Breast epithelium (tissue), 4 donors: ENCODE results near the gene HTRA3. TPM values are rescaled to one million over a fixed set of nuclear protein-coding genes. Genes with fewer than 3 reads are reported as not detected.

Experiments
- DNase-seq, 2 donors: peaks; one replicate each; pipeline ENCODE4 v3.0.0-alpha.2; 2019; ENCODE audit warnings: low spot score in 2 of 2
- H3K27ac ChIP-seq, 2 donors: fragments of 200-600 bp; sonication (generic) in 1 of 2; one replicate each; pipeline ENCODE4 v1.5.1; 2016 to 2019; ENCODE audit warnings: mild to moderate bottlenecking in 1 of 2
- H3K27me3 ChIP-seq, 2 donors: fragments of 200-600 bp; sonication (generic) in 1 of 2; one replicate each; pipeline versions ENCODE4 v1.5.1 to v1.6.0; 2017 to 2019; ENCODE audit warnings: control low read depth in 1 of 2, mild to moderate bottlenecking in 1 of 2
- H3K36me3 ChIP-seq: fragments of 200-600 bp; one replicate; pipeline ENCODE4 v1.5.1; 2019
- H3K4me1 ChIP-seq, 2 donors: fragments of 200-600 bp; sonication (generic); one replicate each; pipeline ENCODE4 v1.5.1; 2016 to 2019; ENCODE audit warnings: control low read depth in 1 of 2
- H3K4me3 ChIP-seq, 3 donors: fragments of 200-600 bp; sonication (generic); 1 replicate in 2 of 3; 2 replicates in 1 of 3; pipeline ENCODE4 v1.5.1; 2016 to 2019; ENCODE audit warnings: mild to moderate bottlenecking in 3 of 3, moderate library complexity in 2 of 3
- H3K9me3 ChIP-seq, 2 donors: fragments of 200-600 bp; sonication (generic) in 1 of 2; one replicate each; pipeline ENCODE4 v1.5.1; 2016 to 2019; ENCODE audit warnings: control low read depth in 1 of 2
- POLR2A ChIP-seq: fragments of 450-650 bp; IDR thresholded peaks from one replicate; pipeline ENCODE4 v1.6.1; 2016; ENCODE audit warnings: antibody characterized with exemption, mild to moderate bottlenecking, moderate library complexity
- POLR2AphosphoS5 ChIP-seq, 3 donors: sonication (generic); formaldehyde crosslinking; IDR thresholded peaks; one replicate each; pipeline ENCODE4 v1.6.1; 2017; ENCODE audit warnings: antibody characterized with exemption in 3 of 3
- intact Hi-C: fragments of 100-400 bp; cut with DNase I; formaldehyde crosslinking; loops from one replicate; pipeline ENCODE4 v1.15.1; 2023; ENCODE audit warnings: low total_unique reads
- total RNA-seq, 3 donors: library from RNA; depleted of rRNA; stranded (reverse); fragments of >200 nt; gene quantifications; one replicate each; pipeline ENCODE4 v1.1.0, GENCODE V29; 2016
- TF ChIP-seq, protein P1 (sequence below), 3 donors: fragments of 450-650 bp; IDR thresholded peaks; one replicate each; pipeline ENCODE4 v1.5.1; 2016 to 2017; ENCODE audit warnings: antibody characterized with exemption in 3 of 3, mild to moderate bottlenecking in 3 of 3, moderate library complexity in 3 of 3

HTRA3 gene
- total RNA-seq, 3 donors from 2014 or later = 8.5 to 53.9 (median 19.7) TPM

DNA sequence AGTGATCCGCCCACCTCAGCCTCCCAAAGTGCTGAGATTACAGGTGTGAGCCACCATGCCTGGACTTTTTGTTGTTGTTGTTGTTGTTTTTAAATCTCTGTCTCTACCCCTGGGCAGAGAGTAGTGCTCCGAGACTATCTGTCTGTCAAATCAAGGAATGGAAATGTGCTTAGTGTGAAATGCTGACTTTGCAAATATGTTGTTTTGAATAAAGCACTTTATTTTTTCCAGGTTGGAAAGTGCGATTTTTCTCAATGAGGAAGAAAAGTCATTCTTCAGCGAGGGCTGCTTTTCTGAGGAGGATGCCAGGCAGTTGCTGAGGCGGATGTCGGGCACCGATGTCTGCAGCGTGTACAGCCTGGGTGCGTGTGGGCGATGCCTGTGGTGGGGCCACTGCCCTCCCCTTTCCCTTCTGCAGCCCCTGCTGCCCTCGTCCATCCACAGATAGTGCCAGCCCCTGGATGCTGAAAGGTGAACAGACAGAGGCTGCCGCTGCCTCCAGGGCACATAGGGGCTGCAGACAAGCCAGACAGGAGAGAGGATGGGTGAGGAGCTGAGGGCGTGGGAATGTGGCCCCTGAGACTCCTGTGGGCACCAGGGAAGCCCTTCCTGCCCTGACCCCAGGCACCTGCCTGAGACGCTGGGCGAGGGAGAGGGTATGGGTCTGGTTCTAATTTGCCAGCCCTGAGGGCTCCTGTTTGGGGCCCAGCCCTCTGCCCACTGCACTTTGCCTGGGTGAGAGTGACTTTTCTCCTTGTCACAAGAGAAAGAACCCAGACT, 46.8 kb upstream of the HTRA3 start:
- Histone ChIP-seq H3K36me3 (no peaks in the 10 kb centered on the region), H3K27ac (peak overlapping the region in 1 of 2 donors; percentile 39)

DNA sequence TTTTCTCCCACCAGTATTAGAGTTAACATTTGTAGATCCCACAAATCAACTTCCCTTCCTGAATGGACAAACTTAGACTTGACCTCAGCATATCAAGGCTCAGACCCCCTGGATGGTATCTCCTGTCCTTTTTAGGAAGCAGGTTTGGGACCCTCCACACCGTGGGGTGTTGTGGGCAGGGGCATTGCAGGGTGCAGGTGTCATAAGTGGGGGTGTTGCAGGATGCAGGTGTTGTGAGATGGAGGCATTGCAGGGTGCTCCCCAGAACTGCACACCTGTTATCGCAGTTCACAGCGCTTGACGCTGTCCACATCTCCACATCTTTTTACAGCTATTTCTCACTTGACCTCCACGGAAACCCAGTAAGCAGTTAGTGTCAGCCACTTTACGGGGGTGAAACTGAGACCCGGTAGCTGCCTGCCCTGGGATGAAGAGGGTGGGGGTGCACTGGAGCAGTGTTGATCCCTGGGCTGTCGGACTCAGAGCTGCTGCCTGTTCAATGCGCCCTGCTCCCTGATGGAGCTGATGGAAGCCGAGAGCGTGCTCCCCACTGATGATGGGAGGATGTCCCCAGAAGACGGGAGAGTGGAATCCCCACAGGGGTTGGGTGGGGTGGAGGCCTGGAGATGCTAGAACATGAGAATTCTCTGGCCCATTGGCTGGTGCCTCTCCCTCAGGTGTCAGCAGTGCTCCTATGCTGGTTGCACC, 45.1 kb upstream of the HTRA3 start:
- Histone ChIP-seq H3K27ac (no peak overlapping the region), H3K4me3 (no peak overlapping the region), H3K9me3 (no peaks in the 10 kb centered on the region), H3K4me1 (peaks cover 0 to 6% of the 10 kb centered on the region in 2 donors), H3K36me3 (no peaks in the 10 kb centered on the region), H3K27me3 (no peaks in the 10 kb centered on the region)
- TF ChIP-seq, protein P1, sequence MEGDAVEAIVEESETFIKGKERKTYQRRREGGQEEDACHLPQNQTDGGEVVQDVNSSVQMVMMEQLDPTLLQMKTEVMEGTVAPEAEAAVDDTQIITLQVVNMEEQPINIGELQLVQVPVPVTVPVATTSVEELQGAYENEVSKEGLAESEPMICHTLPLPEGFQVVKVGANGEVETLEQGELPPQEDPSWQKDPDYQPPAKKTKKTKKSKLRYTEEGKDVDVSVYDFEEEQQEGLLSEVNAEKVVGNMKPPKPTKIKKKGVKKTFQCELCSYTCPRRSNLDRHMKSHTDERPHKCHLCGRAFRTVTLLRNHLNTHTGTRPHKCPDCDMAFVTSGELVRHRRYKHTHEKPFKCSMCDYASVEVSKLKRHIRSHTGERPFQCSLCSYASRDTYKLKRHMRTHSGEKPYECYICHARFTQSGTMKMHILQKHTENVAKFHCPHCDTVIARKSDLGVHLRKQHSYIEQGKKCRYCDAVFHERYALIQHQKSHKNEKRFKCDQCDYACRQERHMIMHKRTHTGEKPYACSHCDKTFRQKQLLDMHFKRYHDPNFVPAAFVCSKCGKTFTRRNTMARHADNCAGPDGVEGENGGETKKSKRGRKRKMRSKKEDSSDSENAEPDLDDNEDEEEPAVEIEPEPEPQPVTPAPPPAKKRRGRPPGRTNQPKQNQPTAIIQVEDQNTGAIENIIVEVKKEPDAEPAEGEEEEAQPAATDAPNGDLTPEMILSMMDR (IDR thresholded peaks at IDR 0.05) = no peak
- TF ChIP-seq POLR2A (no peak), POLR2AphosphoS5 (IDR thresholded peaks at IDR 0.05) (no peak)
- no peak for DNase-seq
- intact Hi-C loops = no loop called here

More for the DNA sequence above, 46.8 kb upstream of the HTRA3 start:
- no peaks in the 10 kb centered on the region for H3K9me3 ChIP-seq
- H3K27me3 ChIP-seq = no peaks in the 10 kb centered on the region
- no peaks in the 10 kb centered on the region for H3K4me1 ChIP-seq
- TF ChIP-seq, protein P1 (IDR thresholded peaks at IDR 0.05) = no peak
- TF ChIP-seq POLR2A (no peak), POLR2AphosphoS5 (IDR thresholded peaks at IDR 0.05) (no peak)
- H3K4me3 ChIP-seq = no peak overlapping the region
- intact Hi-C loops = no loop called here
- no peak for DNase-seq

DNA sequence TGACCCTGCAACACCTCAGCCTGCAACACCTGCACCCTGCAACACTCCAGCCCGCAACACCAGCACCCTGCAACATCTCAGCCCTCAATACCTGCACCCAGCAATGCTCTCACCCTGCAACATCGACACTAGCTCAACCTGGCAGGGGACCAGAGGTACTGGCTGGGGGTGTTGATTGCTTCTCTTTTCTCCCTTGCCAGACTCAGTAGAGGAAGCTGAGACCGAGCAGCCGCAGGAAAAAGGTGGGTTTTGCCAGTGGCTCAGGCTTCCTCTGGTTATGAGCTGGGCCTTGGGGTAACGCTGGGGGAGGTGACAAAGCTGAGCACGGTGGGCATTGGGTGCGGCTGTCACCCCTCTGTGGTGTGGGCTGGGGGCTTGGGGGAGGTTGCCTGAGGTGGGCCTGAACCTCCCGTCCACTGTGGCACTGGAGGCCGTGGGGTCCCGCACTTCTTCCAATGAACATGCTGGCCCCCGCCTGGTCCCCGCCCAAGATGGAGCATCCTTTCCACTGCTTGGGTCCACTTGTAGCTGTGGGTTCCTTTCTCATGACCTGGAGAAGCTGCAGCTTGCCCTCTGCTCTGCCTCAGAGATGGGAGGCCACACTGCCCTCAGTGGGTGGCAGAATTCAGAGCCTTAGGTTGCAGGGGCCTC, 44.5 kb upstream of the HTRA3 start:
- peaks cover 0 to 6% of the 10 kb centered on the region in 2 donors for H3K4me1 ChIP-seq
- H3K27me3 ChIP-seq = no peaks in the 10 kb centered on the region
- no peak overlapping the region for H3K27ac ChIP-seq
- intact Hi-C loops = no loop called here
- H3K9me3 ChIP-seq = no peaks in the 10 kb centered on the region
- H3K4me3 ChIP-seq = no peak overlapping the region
- DNase-seq = no peak
- no peaks in the 10 kb centered on the region for H3K36me3 ChIP-seq
- TF ChIP-seq POLR2A = no peak
- TF ChIP-seq, protein P1 (IDR thresholded peaks at IDR 0.05) = no peak
- TF ChIP-seq POLR2AphosphoS5 (IDR thresholded peaks at IDR 0.05) = no peak

DNA sequence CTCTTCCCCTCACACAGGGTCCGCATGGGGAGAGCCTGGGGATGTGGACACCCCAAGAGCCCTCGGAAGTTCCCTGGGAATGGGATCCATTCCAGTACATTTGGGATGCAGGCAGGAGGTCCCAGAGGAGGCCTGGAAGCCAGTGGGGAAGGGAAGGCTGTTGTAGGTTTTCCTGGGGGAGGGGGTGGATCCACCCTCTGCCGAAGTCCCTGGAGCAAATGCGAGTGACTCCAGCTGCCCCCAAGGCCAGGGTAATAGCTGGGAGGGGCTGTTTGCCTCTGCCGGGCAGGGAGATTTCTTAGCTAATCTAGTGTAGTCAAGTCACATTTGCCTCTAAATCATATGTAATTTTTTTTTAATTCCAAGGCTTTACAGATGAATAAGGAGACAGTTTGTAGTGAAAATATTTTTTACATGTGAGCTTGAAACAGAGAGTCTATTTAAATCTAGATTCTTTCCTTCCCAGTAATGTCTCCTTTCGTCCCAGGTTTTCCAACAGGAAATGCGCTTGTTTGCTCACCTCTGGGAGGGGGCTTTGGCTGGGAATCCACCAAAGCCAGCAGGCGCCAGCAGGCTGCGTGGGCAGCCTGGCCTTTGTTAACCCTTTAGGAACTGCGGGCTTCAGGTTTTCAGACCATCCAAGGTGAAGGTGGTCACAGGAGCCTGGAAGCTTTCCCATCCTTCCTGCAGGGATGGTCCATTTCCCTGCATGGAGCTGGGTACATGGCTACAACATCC, 43.7 kb upstream of the HTRA3 start:
- no peaks in the 10 kb centered on the region for H3K36me3 ChIP-seq
- TF ChIP-seq POLR2AphosphoS5 (IDR thresholded peaks at IDR 0.05) (no peak), POLR2A (no peak)
- peaks cover 0 to 6% of the 10 kb centered on the region in 2 donors for H3K4me1 ChIP-seq
- H3K27me3 ChIP-seq = no peaks in the 10 kb centered on the region
- H3K27ac ChIP-seq = no peak overlapping the region
- DNase-seq = no peak
- intact Hi-C loops = no loop called here
- no peaks in the 10 kb centered on the region for H3K9me3 ChIP-seq
- H3K4me3 ChIP-seq = no peak overlapping the region

DNA sequence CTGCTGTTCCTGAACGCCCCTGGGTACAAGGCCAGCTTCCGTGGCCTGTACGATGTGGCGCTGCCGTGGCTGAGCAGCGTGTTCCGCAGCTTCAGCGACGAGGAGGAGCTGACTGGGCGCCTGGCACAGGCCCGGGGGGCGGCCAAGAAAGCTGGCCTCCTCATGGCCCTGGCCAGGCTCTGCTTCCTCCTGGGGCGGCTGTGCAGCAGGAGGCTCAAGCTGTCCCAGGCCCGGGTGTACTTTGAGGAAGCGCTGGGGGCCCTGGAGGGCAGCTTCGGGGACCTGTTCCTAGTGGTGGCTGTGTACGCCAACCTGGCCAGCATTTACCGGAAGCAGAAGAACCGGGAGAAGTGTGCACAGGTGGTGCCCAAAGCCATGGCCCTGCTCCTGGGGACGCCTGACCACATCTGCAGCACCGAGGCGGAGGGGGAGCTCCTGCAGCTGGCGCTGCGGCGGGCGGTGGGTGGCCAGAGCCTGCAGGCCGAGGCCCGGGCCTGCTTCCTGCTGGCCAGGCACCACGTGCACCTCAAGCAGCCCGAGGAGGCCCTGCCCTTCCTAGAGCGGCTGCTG, 42.3 kb upstream of the HTRA3 start:
- H3K4me1 ChIP-seq = peaks cover 0 to 6% of the 10 kb centered on the region in 2 donors
- H3K4me3 ChIP-seq = no peak overlapping the region
- intact Hi-C loops = no loop called here
- H3K9me3 ChIP-seq = no peaks in the 10 kb centered on the region
- H3K27me3 ChIP-seq = no peaks in the 10 kb centered on the region
- DNase-seq = no peak
- no peaks in the 10 kb centered on the region for H3K36me3 ChIP-seq
- no peak overlapping the region for H3K27ac ChIP-seq
- TF ChIP-seq POLR2AphosphoS5 (IDR thresholded peaks at IDR 0.05) = no peak
- TF ChIP-seq POLR2A = no peak
- TF ChIP-seq, protein P1 (IDR thresholded peaks at IDR 0.05) = no peak
